Activated T-helper 1 cell treated with anti-CD3 and anti-CD28 coated beads, Interleukin-12 subunit alpha, Interleukin-12 subunit beta, Interleukin-2, Interleukin-4 antibody, amounts not matched to agents 30 ng/mL and 10 ng/mL and 1 ng/mL, durations not matched to agents 14 hours and 24 hours and 36 hours (primary cell): ENCODE data around the gene TRIM60. TPM values are rescaled to one million over a fixed set of nuclear protein-coding genes. Genes with fewer than 3 reads are reported as not detected.
"Not testable (repeated sequence)": the region's sequence is repeated elsewhere in the genome, so short reads cannot be mapped to it uniquely, and the experiment has no call there.

ENCODE experiments used
- DNase-seq: peaks from one replicate; pipeline ENCODE4 v3.0.0; 2021; ENCODE audit warnings: low spot score
- H3K27ac Mint-ChIP-seq: one replicate; pipeline ENCODE4 v1.8.0; 2021; ENCODE audit warnings: mild to moderate bottlenecking, mixed read lengths
- H3K27me3 Mint-ChIP-seq: one replicate; pipeline ENCODE4 v1.8.0; 2022; ENCODE audit warnings: mild to moderate bottlenecking, moderate library complexity, mixed read lengths; ENCODE audit not compliant: insufficient read depth
- H3K36me3 Mint-ChIP-seq: one replicate; pipeline ENCODE4 v1.8.0; 2021; ENCODE audit warnings: low read depth, mixed read lengths
- H3K4me1 Mint-ChIP-seq: one replicate; pipeline ENCODE4 v1.8.0; 2021; ENCODE audit warnings: low read depth, mixed read lengths
- H3K4me3 Mint-ChIP-seq: one replicate; pipeline ENCODE4 v1.8.0; 2021; ENCODE audit warnings: mild to moderate bottlenecking, moderate library complexity, mixed read lengths
- H3K9me3 Mint-ChIP-seq: one replicate; pipeline ENCODE4 v1.8.0; 2021; ENCODE audit warnings: mixed read lengths
- intact Hi-C: fragments of 100-400 bp; cut with micrococcal nuclease; formaldehyde crosslinking; loops from one replicate; pipeline ENCODE4 v1.15.1; 2024
- total RNA-seq: library from RNA; stranded (reverse); gene quantifications from 2 replicates; pipeline ENCODE4 v1.2.3, GENCODE V29; 2022

TRIM60 gene
- not detected in 2 replicates for total RNA-seq

- H3K9me3 Mint-ChIP-seq: no peaks in the 10 kb centered on the region
- H3K36me3 Mint-ChIP-seq: no peaks in the 10 kb centered on the region
- no peaks in the 10 kb centered on the region for H3K27me3 Mint-ChIP-seq
- H3K27ac Mint-ChIP-seq: no peak within 1 kb of the TSS
- intact Hi-C loops: no loop called here
- no peak within 1 kb of the TSS for H3K4me3 Mint-ChIP-seq
- no peak for DNase-seq
- H3K4me1 Mint-ChIP-seq: no peaks in the 10 kb centered on the region
These were observed at the start of gene TRIM60 for GRCh38 chr4:165031436-165032211. Gene TRIM60, plus strand, starts transcription at chr4:165031999. Its CDS starts 8,074 bp downstream, at chr4:165040073.

- H3K9me3 Mint-ChIP-seq: no peaks in the 10 kb centered on the region
- no peak for DNase-seq
- no peak overlapping the region for H3K27ac Mint-ChIP-seq
- no peaks in the 10 kb centered on the region for H3K36me3 Mint-ChIP-seq
- no peaks in the 10 kb centered on the region for H3K27me3 Mint-ChIP-seq
- no peak overlapping the region for H3K4me3 Mint-ChIP-seq
- intact Hi-C loops: no loop called here
- no peaks in the 10 kb centered on the region for H3K4me1 Mint-ChIP-seq
These were observed 42.3 kb upstream of the TRIM60 start for GRCh38 chr4:164989471-164989870.

DNA sequence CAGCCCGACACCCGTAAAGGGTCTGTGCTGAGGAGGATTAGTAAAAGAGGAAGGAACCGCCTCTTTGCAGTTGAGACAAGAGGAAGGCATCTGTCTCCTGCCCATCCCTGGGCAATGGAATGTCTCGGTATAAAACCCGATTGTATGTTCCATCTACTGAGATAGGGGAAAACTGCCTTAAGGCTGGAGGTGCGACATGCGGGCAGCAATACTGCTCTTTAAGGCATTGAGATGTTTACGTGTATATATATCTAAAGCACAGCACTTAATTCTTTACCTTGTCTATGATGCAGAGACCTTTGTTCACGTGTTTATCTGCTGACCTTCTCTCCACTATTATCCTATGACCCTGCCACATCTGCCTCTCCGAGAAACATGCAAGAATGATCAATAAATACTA, 41.0 kb upstream of the TRIM60 start:
- H3K4me3 Mint-ChIP-seq, H3K9me3 Mint-ChIP-seq, H3K27ac Mint-ChIP-seq, intact Hi-C loops, DNase-seq, H3K27me3 Mint-ChIP-seq, H3K36me3 Mint-ChIP-seq, H3K4me1 Mint-ChIP-seq: not testable (repeated sequence)

DNA sequence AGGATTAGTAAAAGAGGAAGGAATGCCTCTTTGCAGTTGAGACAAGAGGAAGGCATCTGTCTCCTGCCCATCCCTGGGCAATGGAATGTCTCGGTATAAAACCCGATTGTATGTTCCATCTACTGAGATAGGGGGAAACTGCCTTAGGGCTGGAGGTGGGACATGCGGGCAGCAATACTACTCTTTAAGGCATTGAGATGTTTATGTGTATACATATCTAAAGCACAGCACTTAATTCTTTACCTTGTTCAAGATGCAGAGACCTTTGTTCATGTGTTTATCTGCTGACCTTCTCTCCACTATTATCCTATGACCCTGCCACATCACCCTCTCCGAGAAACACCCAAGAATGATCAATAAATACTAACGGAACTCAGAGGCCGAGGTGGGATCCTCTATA, 35.7 kb upstream of the TRIM60 start:
- not testable (repeated sequence) for H3K4me3 Mint-ChIP-seq
- intact Hi-C loops: loop anchor here (2.0 kb wide), 1 partner anchor 217 kb away; no protein-coding TSS in a partner anchor

GRCh38 chr4:164997324-164997723, 34.5 kb upstream of the TRIM60 start:
- DNase-seq: no peak
- Mint-ChIP-seq H3K27me3 (peaks cover 17% of the 10 kb centered on the region), H3K4me3 (no peak overlapping the region), H3K9me3 (no peaks in the 10 kb centered on the region), H3K4me1 (no peaks in the 10 kb centered on the region), H3K36me3 (no peaks in the 10 kb centered on the region), H3K27ac (no peak overlapping the region)
- intact Hi-C loops: loop anchor here (2.0 kb wide), 1 partner anchor 219 kb away; no protein-coding TSS in a partner anchor

More for the DNA sequence above, 35.7 kb upstream of the TRIM60 start:
- DNase-seq, H3K4me1 Mint-ChIP-seq, H3K36me3 Mint-ChIP-seq, H3K27ac Mint-ChIP-seq, H3K9me3 Mint-ChIP-seq: not testable (repeated sequence)
- H3K27me3 Mint-ChIP-seq: peaks cover 15% of the 10 kb centered on the region

DNA sequence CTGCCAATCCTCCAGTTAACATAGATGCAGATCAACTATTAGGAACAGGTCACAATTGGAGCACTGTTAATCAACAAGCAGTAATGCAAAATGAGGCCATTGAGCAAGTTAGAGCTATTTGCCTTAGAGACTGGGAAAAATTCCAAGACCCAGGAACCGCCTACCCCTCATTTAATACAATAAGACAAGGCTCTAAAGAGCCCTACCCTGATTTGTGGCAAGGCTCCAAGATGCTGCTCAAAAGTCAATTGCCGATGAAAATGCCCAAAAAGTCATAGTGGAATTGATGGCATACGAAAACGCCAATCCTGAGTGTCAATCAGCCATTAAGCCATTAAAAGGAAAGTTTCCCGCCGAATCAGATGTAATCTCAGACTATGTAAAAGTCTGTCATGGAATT, 33.9 kb upstream of the TRIM60 start:
- no peak for DNase-seq
- H3K36me3 Mint-ChIP-seq: no peaks in the 10 kb centered on the region
- peaks cover 17% of the 10 kb centered on the region for H3K27me3 Mint-ChIP-seq
- no peaks in the 10 kb centered on the region for H3K4me1 Mint-ChIP-seq
- no peak overlapping the region for H3K27ac Mint-ChIP-seq
- intact Hi-C loops: loop anchor here (2.0 kb wide), 1 partner anchor 219 kb away; no protein-coding TSS in a partner anchor
- H3K9me3 Mint-ChIP-seq: no peaks in the 10 kb centered on the region
- H3K4me3 Mint-ChIP-seq: no peak overlapping the region

DNA sequence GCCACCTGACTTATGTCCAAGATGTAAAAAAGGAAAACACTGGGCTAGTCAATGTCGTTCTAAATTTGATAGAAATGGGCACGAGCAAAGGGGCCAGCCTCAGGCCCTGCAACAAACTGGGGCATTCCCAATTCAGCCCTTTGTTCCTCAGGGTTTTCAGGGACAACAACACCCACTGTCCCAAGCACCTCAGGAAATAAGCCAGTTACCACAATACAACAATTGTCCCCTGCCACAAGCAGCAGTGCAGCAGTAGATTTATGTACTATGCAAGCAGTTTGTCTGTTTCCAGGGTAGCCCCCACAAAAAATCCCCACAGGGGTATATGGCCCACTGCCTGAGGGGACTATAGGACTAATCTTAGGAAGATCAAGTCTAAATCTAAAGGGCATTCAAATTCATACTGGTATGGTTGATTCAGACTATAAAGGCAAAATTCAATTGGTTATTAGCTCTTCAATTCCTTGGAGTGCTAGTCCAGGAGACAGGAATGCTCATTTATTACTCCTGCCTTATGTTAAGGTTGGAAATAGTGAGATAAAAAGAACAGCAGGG, 33.2 kb upstream of the TRIM60 start:
- H3K9me3 Mint-ChIP-seq, intact Hi-C loops, H3K27ac Mint-ChIP-seq, H3K4me3 Mint-ChIP-seq, DNase-seq, H3K4me1 Mint-ChIP-seq, H3K36me3 Mint-ChIP-seq: not testable (repeated sequence)
- peaks cover 17% of the 10 kb centered on the region for H3K27me3 Mint-ChIP-seq

- not testable (repeated sequence) for H3K27ac Mint-ChIP-seq
These were observed 29.8 kb upstream of the TRIM60 start for GRCh38 chr4:165001957-165002356.

DNA sequence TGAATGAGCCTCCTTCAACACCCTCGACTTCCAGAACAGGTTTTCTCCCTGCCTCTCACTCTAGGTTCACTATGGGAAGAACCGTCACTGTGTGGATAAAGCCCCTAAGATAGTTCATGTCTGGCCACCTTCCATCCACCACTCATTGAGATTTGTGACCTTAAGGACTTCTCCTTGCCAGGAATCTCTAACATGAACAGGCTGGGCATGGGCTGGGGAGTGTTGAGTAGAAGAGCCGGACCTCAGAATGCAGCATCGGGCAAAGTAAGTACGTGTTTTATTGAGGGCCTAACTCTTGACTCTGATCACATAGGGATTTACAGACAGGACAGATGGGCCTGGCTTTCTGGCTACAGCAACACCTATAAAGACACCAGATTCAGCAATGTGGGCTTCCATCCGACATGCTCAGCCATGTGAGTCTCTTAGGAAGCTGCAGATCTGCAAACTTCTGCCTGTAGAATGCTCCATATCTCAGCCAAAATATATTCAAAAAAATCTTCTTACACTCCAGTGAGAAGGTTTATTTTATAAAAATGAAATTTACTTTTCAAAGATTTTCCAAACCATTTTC, 26.4 kb upstream of the TRIM60 start:
- peaks cover 26% of the 10 kb centered on the region for H3K27me3 Mint-ChIP-seq
- intact Hi-C loops: no loop called here
- no peaks in the 10 kb centered on the region for H3K36me3 Mint-ChIP-seq
- no peak for DNase-seq
- H3K27ac Mint-ChIP-seq: no peak overlapping the region
- peaks cover 15% of the 10 kb centered on the region for H3K4me1 Mint-ChIP-seq
- H3K9me3 Mint-ChIP-seq: no peaks in the 10 kb centered on the region
- H3K4me3 Mint-ChIP-seq: no peak overlapping the region

More at GRCh38 chr4:165001957-165002356, 29.8 kb upstream of the TRIM60 start:
- H3K4me3 Mint-ChIP-seq, H3K9me3 Mint-ChIP-seq, H3K36me3 Mint-ChIP-seq, H3K4me1 Mint-ChIP-seq, DNase-seq, intact Hi-C loops: not testable (repeated sequence)
- H3K27me3 Mint-ChIP-seq: peaks cover 23% of the 10 kb centered on the region

DNA sequence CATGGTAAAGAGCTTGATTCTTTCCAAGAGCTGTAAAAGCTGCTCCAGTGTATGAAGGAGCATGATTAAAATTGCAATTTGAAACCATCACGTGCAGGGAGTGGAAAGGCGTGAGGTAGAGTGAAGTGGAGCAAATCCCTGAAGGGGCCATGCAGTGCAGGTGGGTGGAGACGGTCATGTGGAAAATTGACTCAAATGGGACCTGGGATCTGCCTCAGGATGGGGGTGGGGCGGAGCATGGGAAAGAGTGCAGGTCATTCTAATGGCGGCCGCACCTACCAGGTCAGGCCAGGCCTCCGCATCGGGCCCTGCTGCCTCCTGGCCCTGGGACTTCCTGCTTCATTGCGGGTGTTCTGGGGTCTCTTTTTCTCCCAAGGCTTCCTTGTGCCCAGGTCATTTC, 25.3 kb upstream of the TRIM60 start:
- no peak for DNase-seq
- Mint-ChIP-seq H3K36me3 (no peaks in the 10 kb centered on the region), H3K27me3 (peaks cover 26% of the 10 kb centered on the region), H3K27ac (no peak overlapping the region), H3K4me1 (peaks cover 15% of the 10 kb centered on the region), H3K4me3 (no peak overlapping the region), H3K9me3 (no peaks in the 10 kb centered on the region)
- intact Hi-C loops: no loop called here

- no peak for DNase-seq
- no peaks in the 10 kb centered on the region for H3K36me3 Mint-ChIP-seq
- no peaks in the 10 kb centered on the region for H3K9me3 Mint-ChIP-seq
- H3K4me1 Mint-ChIP-seq: peaks cover 15% of the 10 kb centered on the region
- H3K27me3 Mint-ChIP-seq: peaks cover 26% of the 10 kb centered on the region
- H3K27ac Mint-ChIP-seq: no peak overlapping the region
- intact Hi-C loops: no loop called here
- no peak overlapping the region for H3K4me3 Mint-ChIP-seq
These were observed 24.9 kb upstream of the TRIM60 start for GRCh38 chr4:165006886-165007285.

DNA sequence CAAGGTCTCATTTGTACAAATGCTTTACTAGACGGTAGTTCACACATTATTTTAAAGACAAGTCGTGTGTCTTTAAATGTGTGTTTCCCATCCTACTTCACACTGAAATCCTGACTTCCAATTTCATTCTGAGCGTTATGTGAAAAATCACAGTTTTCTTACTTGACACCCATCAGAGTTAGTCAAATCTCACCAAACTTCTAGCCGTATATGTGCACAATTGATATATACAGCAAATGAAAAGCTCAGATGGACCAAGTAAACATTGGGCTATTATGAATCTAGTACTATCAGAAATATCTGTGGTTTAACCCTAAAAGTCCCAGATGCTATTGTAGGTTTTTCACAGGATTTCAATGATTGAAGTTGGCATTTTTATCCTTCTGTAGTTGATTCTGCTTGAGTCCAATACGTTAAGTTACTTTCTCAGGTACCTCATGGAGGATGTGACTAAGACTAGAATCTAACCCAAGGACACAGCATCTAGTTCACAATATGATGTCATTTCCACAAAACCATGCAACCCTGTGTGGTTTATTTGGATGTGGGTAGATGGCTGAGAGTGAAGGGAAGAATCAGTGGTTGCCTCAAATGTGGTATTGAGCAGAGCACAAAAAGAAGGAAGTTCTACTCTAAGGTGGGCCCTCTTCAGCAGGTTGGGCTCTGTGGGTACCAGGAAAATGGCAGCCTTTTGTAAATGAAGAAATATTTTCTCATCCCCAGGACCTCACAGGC, 22.1 kb upstream of the TRIM60 start:
- no peaks in the 10 kb centered on the region for H3K36me3 Mint-ChIP-seq
- intact Hi-C loops: no loop called here
- H3K27ac Mint-ChIP-seq: no peak overlapping the region
- peaks cover 33% of the 10 kb centered on the region for H3K27me3 Mint-ChIP-seq
- no peak overlapping the region for H3K4me3 Mint-ChIP-seq
- no peaks in the 10 kb centered on the region for H3K9me3 Mint-ChIP-seq
- H3K4me1 Mint-ChIP-seq: peaks cover 15% of the 10 kb centered on the region
- DNase-seq: peak; percentile 47

GRCh38 chr4:165010487-165010886, 21.3 kb upstream of the TRIM60 start:
- Mint-ChIP-seq H3K27me3 (peaks cover 28% of the 10 kb centered on the region), H3K36me3 (no peaks in the 10 kb centered on the region), H3K9me3 (no peaks in the 10 kb centered on the region), H3K4me3 (no peak overlapping the region), H3K4me1 (peaks cover 15% of the 10 kb centered on the region), H3K27ac (no peak overlapping the region)
- no peak for DNase-seq
- intact Hi-C loops: no loop called here
